ENCODE data around the gene EPHX1. TPM values are rescaled to one million over a fixed set of nuclear protein-coding genes. Genes with fewer than 3 reads are reported as not detected.
"Not testable (repeated sequence)": the region's sequence is repeated elsewhere in the genome, so short reads cannot be mapped to it uniquely, and the experiment has no call there.

EPHX1 gene
- total RNA-seq, 1 donor from 2014 or later: 142 TPM

DNA sequence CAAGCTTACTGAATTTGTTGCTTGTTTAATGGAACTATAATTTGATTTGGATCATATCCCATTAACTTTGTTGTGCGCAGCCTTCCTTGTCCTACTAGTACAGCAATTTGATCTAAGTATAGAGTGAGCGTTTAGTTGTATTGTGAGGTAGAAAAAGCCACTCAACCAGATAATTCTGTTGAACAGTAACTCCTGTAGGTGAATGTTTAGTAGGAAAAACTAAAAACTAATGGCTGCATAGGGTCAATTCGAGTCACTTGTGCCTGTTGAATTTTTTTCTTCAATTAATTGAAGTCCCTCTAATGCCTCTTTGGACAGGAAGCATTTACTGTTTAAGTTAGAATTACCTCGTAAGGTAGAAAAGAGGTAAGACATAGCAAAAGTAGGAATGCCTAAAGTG lies 15.0 kb upstream of the EPHX1 start:
- no peaks in the 10 kb centered on the region for H3K27me3 ChIP-seq
- TF ChIP-seq POLR2A (IDR thresholded peaks at IDR 0.05): no peak
- TF ChIP-seq, protein P1, sequence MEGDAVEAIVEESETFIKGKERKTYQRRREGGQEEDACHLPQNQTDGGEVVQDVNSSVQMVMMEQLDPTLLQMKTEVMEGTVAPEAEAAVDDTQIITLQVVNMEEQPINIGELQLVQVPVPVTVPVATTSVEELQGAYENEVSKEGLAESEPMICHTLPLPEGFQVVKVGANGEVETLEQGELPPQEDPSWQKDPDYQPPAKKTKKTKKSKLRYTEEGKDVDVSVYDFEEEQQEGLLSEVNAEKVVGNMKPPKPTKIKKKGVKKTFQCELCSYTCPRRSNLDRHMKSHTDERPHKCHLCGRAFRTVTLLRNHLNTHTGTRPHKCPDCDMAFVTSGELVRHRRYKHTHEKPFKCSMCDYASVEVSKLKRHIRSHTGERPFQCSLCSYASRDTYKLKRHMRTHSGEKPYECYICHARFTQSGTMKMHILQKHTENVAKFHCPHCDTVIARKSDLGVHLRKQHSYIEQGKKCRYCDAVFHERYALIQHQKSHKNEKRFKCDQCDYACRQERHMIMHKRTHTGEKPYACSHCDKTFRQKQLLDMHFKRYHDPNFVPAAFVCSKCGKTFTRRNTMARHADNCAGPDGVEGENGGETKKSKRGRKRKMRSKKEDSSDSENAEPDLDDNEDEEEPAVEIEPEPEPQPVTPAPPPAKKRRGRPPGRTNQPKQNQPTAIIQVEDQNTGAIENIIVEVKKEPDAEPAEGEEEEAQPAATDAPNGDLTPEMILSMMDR (IDR thresholded peaks at IDR 0.05): no peak
- no peaks in the 10 kb centered on the region for H3K4me1 ChIP-seq
- no peak for DNase-seq (ENCODE audit: extremely low spot score in 2 of 2)
- no peaks in the 10 kb centered on the region for H3K9me3 ChIP-seq
- H3K27ac ChIP-seq: no peak overlapping the region
- H3K4me3 ChIP-seq: no peak overlapping the region
- intact Hi-C loops (cut with DNase I): no loop called here
- H3K36me3 ChIP-seq: peaks cover 0 to 8% of the 10 kb centered on the region in 2 donors

- DNase-seq (ENCODE audit: extremely low spot score in 2 of 2); H3K27me3 ChIP-seq; H3K4me3 ChIP-seq; H3K9me3 ChIP-seq; H3K4me1 ChIP-seq; H3K36me3 ChIP-seq; H3K27ac ChIP-seq; intact Hi-C loops (cut with DNase I): not testable (repeated sequence)
Observed at GRCh38 chr1:225796097-225796496, 13.8 kb upstream of the EPHX1 start.

DNA sequence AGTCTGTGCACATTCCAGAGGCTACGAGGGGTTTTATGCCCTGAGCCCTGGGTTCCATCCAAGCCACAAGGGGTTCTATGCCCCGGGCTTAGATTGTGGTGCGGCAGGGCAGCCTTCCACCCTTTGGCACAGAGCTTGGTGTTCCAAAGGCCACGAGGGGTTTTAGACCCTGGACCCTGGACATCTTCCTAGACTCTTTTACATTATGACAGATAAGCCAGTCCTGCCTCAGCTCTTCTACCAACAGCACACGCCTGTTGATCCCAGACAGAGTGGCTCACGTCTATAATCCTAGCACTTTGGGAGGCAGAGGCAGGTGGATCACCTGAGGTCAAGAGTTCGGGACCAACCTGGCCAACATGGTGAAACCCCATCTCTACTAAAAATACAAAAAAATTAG lies 8.8 kb upstream of the EPHX1 start:
- H3K27ac ChIP-seq; intact Hi-C loops (cut with DNase I); H3K4me3 ChIP-seq; H3K36me3 ChIP-seq; H3K4me1 ChIP-seq; H3K27me3 ChIP-seq; DNase-seq (ENCODE audit: extremely low spot score in 2 of 2); H3K9me3 ChIP-seq: not testable (repeated sequence)

- DNase-seq (ENCODE audit: extremely low spot score in 2 of 2): no peak
- H3K27me3 ChIP-seq: no peaks in the 10 kb centered on the region
- intact Hi-C loops (cut with DNase I): no loop called here
Observed at GRCh38 chr1:225806249-225806648, 3.7 kb upstream of the EPHX1 start.

DNA sequence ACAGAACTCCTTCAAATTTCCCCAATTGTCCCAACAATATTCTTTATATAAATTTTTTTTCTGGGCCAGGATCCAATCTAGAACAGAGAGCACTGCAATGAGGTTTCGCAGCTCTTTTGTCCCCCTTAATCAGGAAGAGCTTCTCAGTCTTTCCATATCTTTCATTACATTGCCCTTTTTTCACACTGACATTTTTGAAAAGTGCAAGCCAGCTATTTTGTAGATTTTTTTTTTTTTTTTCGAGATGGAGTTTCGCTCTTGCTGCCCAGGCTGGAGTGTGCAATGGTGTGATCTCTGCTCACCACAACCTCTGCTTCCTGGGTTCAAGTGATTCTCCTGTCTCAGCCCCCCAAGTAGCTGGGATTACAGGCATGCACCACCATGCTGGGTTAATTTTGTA lies 3.2 kb upstream of the EPHX1 start:
- peaks cover 12% of the 10 kb centered on the region for H3K4me1 ChIP-seq
- DNase-seq (ENCODE audit: extremely low spot score in 2 of 2); H3K9me3 ChIP-seq; H3K27ac ChIP-seq; H3K36me3 ChIP-seq; intact Hi-C loops (cut with DNase I); H3K4me3 ChIP-seq; H3K27me3 ChIP-seq: not testable (repeated sequence)

More at GRCh38 chr1:225806249-225806648, 3.7 kb upstream of the EPHX1 start:
- H3K27ac ChIP-seq: no peak overlapping the region
- no peak overlapping the region for H3K4me3 ChIP-seq
- no peaks in the 10 kb centered on the region for H3K36me3 ChIP-seq
- no peak for TF ChIP-seq POLR2AphosphoS5 (IDR thresholded peaks at IDR 0.05; ENCODE audit: insufficient read depth in 1 of 2, low read depth in 1 of 2)
- peaks cover 7% of the 10 kb centered on the region for H3K4me1 ChIP-seq
- no peaks in the 10 kb centered on the region for H3K9me3 ChIP-seq

DNA sequence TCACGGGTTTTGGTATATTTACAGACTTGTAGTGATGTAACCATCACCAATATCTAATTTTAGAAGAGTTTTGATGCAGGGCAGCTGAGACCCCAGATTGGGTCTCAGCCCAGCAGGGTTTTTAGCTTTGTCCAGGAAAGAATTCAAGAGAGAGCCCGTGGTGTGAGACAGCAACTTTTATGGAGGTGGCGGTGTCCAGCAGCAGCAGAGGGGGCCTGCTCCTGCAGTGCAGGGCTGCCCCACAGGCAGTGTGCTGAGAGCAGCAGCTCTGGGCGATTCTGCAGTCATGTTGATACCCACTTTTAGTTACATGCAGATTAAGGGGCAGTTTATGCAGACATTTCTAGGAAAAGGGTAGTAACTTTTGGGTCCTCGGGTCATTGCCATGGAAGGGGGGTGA lies 1.8 kb upstream of the EPHX1 start:
- intact Hi-C loops (cut with DNase I): no loop called here
- Histone ChIP-seq H3K9me3 (no peaks in the 10 kb centered on the region), H3K27ac (no peak overlapping the region), H3K4me3 (no peak overlapping the region), H3K27me3 (no peaks in the 10 kb centered on the region), H3K36me3 (no peaks in the 10 kb centered on the region), H3K4me1 (peaks cover 26% of the 10 kb centered on the region)
- TF ChIP-seq, protein P1 (IDR thresholded peaks at IDR 0.05): no peak
- TF ChIP-seq POLR2A (IDR thresholded peaks at IDR 0.05) (no peak), POLR2AphosphoS5 (IDR thresholded peaks at IDR 0.05; ENCODE audit: insufficient read depth in 1 of 2, low read depth in 1 of 2) (no peak)
- DNase-seq (ENCODE audit: extremely low spot score in 2 of 2): no peak

DNA sequence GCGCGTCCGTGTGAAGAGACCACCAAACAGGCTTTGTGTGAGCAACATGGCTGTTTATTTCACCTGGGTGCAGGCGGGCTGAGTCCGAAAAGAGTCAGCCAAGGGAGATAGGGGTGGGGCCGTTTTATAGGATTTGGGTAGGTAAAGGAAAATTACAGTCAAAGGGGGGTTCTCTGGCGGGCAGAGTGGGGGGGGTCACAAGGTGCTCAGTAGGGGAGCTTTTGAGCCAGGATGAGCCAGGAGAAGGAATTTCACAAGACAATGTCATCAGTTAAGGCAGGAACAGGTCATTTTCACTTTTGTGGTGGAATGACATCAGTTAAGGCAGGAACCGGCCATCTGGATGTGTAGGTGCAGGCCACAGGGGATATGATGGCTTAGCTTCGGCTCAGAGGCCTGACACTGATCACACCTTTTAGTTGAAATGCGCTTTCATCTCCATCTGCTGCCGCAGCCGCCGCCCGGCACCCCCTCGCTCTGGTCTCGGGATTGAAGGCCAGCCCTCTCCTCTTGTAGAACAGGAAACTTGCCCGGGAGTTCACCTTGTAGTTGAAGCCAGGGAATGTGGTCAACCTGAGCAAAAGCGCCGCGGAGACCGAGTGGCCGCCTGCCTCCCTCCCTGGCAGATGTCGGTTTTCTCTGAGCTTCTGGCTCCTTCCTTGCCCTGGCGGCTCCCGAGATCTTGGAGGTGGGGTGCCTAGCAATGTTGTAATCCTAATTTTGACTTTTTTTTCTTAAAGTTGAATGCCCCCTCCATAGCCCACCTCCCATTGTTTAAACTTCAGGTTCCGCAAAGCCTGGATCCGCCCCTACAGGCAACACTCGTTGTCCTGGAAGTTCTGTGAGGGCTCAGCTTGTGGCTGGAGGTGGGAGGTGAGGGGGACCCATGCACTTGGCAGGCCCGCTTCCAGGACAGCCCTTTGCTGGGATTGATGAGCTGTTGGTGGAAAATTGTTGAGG lies 935 bp downstream of the EPHX1 start:
- not testable (repeated sequence) for H3K27me3 ChIP-seq; H3K9me3 ChIP-seq; H3K36me3 ChIP-seq; DNase-seq (ENCODE audit: extremely low spot score in 2 of 2)
- Histone ChIP-seq H3K4me1 (peaks cover 53% of the 10 kb centered on the region), H3K4me3 (peak overlapping the region; percentile 79 to 90), H3K27ac (peak overlapping the region; percentile 96)
- intact Hi-C loops (cut with DNase I): loop anchor here (5.0 kb wide), 1 partner anchor 34 kb away; the partner anchor contains the start of gene SRP9
- TF ChIP-seq POLR2AphosphoS5 (IDR thresholded peaks at IDR 0.05; ENCODE audit: insufficient read depth in 1 of 2, low read depth in 1 of 2): peak in 1 of 2 donors; percentile 52

All from vagina (tissue), 2 donors.